Measurements from ENCODE around the gene INHBB. TPM values are rescaled to one million over a fixed set of nuclear protein-coding genes. Genes with fewer than 3 reads are reported as not detected.
A peak's percentile ranks its signal among the peaks of the same experiment; 100 is the strongest.

Gene INHBB
- total and polyA plus RNA-seq, 9 of the 15 experiments (the other 6 are each of a cell fraction or from before 2014, with no cell fraction given): not detected

DNA sequence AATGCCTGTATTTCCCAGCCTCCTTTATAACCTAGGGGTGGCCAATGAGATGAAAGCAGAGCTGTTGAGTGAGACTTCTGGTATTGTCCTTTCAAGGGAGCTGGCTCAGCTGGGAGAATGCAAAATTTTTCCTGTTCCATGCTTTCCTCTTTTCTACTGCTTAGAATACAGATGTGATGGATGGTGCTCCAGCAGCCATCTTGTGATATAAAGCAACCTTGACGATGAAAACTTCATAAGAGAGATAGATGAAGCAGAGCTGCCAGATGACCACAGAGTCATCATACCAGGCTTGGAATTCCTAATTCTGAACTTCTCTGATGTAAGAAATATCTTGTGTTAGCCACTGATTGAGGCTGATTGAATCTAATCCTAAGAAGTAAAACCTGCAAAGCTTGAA is 11.9 kb upstream of the INHBB start:
- H3K4me2 ChIP-seq (ENCODE audit: insufficient read depth, low read length): no peak overlapping the region
- FAIRE-seq (no peak), ATAC-seq (no peak), DNase-seq (ENCODE audit: extremely low read depth in 1 of 4, low spot score in 3 of 4) (no peak)
- no peak overlapping the region for H2AFZ ChIP-seq (ENCODE audit: low read depth, low read length)
- H3K79me2 ChIP-seq (ENCODE audit: control insufficient read depth, insufficient read depth, low read length): no peaks in the 10 kb centered on the region
- no TSS peak for BruUV-seq (replicated peaks)
- CTCF ChIA-PET (ENCODE audit: low intra/inter-chr PET ratio): no interaction called here
- H3K27ac ChIP-seq (ENCODE audit: extremely low read depth, low read depth, low read length): no peak overlapping the region
- H3K4me1 ChIP-seq (replicated peaks in 1 of 2; ENCODE audit: control insufficient read depth in 2 of 2, insufficient read depth in 2 of 2, low read length in 2 of 2): no peaks in the 10 kb centered on the region
- no peaks in the 10 kb centered on the region for H3K9me3 ChIP-seq (replicated peaks; ENCODE audit: control insufficient read depth, insufficient read depth, low read depth, low read length)
- in situ Hi-C loops (cut with MboI): no loop called here
- H3K27me3 ChIP-seq (ENCODE audit: control insufficient read depth in 2 of 2, insufficient read depth in 2 of 2, low read length in 2 of 2): peaks cover 38 to 59% of the 10 kb centered on the region in 2 experiments
- peak; percentile 92 for TF ChIP-seq RBM25 (IDR thresholded peaks at IDR 0.05; ENCODE audit: low read depth, low read length, severe bottlenecking)
- TF ChIP-seq, protein P1, sequence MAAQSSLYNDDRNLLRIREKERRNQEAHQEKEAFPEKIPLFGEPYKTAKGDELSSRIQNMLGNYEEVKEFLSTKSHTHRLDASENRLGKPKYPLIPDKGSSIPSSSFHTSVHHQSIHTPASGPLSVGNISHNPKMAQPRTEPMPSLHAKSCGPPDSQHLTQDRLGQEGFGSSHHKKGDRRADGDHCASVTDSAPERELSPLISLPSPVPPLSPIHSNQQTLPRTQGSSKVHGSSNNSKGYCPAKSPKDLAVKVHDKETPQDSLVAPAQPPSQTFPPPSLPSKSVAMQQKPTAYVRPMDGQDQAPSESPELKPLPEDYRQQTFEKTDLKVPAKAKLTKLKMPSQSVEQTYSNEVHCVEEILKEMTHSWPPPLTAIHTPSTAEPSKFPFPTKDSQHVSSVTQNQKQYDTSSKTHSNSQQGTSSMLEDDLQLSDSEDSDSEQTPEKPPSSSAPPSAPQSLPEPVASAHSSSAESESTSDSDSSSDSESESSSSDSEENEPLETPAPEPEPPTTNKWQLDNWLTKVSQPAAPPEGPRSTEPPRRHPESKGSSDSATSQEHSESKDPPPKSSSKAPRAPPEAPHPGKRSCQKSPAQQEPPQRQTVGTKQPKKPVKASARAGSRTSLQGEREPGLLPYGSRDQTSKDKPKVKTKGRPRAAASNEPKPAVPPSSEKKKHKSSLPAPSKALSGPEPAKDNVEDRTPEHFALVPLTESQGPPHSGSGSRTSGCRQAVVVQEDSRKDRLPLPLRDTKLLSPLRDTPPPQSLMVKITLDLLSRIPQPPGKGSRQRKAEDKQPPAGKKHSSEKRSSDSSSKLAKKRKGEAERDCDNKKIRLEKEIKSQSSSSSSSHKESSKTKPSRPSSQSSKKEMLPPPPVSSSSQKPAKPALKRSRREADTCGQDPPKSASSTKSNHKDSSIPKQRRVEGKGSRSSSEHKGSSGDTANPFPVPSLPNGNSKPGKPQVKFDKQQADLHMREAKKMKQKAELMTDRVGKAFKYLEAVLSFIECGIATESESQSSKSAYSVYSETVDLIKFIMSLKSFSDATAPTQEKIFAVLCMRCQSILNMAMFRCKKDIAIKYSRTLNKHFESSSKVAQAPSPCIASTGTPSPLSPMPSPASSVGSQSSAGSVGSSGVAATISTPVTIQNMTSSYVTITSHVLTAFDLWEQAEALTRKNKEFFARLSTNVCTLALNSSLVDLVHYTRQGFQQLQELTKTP (IDR thresholded peaks at IDR 0.05; ENCODE audit: low read depth in 1 of 2, partially characterized antibody in 2 of 2): no peak
- intact Hi-C loops (cut with micrococcal nuclease): no loop called here
- peaks cover 3% of the 10 kb centered on the region; the same call in 1 of the 2 replicates for H4K20me1 ChIP-seq (replicated peaks; ENCODE audit: control insufficient read depth, insufficient read depth, low read length)
- no peak overlapping the region for H3K4me3 ChIP-seq
- POLR2A ChIA-PET: interaction anchor here (0.7 kb wide), 1 partner anchor 187 kb away, joined by 3 read pairs; no protein-coding TSS in a partner anchor
- no peaks in the 10 kb centered on the region for H3K36me3 ChIP-seq (ENCODE audit: control insufficient read depth, insufficient read depth, low read length)
- no peak overlapping the region for H3K9ac ChIP-seq (ENCODE audit: insufficient read depth in 1 of 2, low read depth in 2 of 2, low read length in 2 of 2)
- WGBS (ENCODE audit: insufficient coverage, low coverage, missing lambda C conversion rate): 0% methylated on average over 1 of the region's 1 CpG
- H3K9me1 ChIP-seq (ENCODE audit: control insufficient read depth, insufficient read depth, low read length): no peaks in the 10 kb centered on the region

Data from K562 (cell line).